ENCODE results near the gene YEATS4.

The YEATS4 gene

GRCh38 chr12:69440016-69440415 lies 80.5 kb downstream of the YEATS4 start:
- no peak for DNase-seq
